SK-N-SH (cell line): ENCODE measurements around the gene VDR. TPM values are rescaled to one million over a fixed set of nuclear protein-coding genes. Genes with fewer than 3 reads are reported as not detected.

Source experiments
- CTCF ChIA-PET: fragments of 300-600, 350-600 bp; formaldehyde crosslinking; extraction: SDS; loops from one replicate; lab custom pipeline; 2021; lab: Yijun Ruan, JAX
- POLR2A ChIA-PET: fragments of 350-600 bp; sonication (Branson Sonifier 250); formaldehyde crosslinking; extraction: SDS; loops from one replicate; lab custom pipeline; 2020; ENCODE audit warnings: antibody characterized with exemption, inconsistent platforms; lab: Yijun Ruan, JAX
- DNase-seq: peaks from one replicate; pipeline ENCODE4 v3.0.0; 2012
- H2AFZ ChIP-seq: fragments of 200-600 bp; sonication (generic); 2 replicates; pipeline ENCODE4 v1.8.1; 2016; ENCODE audit warnings: antibody characterized with exemption, mild to moderate bottlenecking, low read depth
- H3F3A ChIP-seq: fragments of 200-600 bp; sonication (generic); replicated peaks from 2 replicates; pipeline ENCODE3; 2016; ENCODE audit warnings: antibody characterized with exemption, mild to moderate bottlenecking; ENCODE audit not compliant: insufficient read depth
- H3K27ac ChIP-seq, 2 experiments: fragments of 200-500 bp in 1 of 2; fragments of 200-600 bp in 1 of 2; sonication (Bioruptor generic) in 1 of 2; sonication (generic), shearing (Covaris generic) in 1 of 2; 2 replicates each; pipeline versions ENCODE4 v1.5.1 to v1.6.1; 2014 to 2016; ENCODE audit warnings: low read depth in 2 of 2, inconsistent platforms in 1 of 2, low read length in 1 of 2, mild to moderate bottlenecking in 1 of 2, mixed read lengths in 1 of 2
- H3K27me3 ChIP-seq: fragments of 200-600 bp; sonication (generic), shearing (Covaris generic); 2 replicates; pipeline ENCODE4 v1.6.1; 2016; ENCODE audit warnings: mixed run types; ENCODE audit not compliant: insufficient read depth
- H3K36me3 ChIP-seq, 2 experiments: fragments of 200-500 bp in 1 of 2; fragments of 200-600 bp in 1 of 2; sonication (Bioruptor generic) in 1 of 2; sonication (generic) in 1 of 2; replicated peaks in 1 of 2; 2 replicates each; pipeline versions ENCODE3 to v1.5.1; 2014 to 2016; ENCODE audit warnings: low read length in 1 of 2, mild to moderate bottlenecking in 1 of 2; ENCODE audit not compliant: insufficient read depth in 2 of 2, control insufficient read depth in 1 of 2
- H3K4me1 ChIP-seq, 2 experiments: fragments of 200-500 bp in 1 of 2; fragments of 200-600 bp in 1 of 2; sonication (Bioruptor generic) in 1 of 2; sonication (generic), shearing (Covaris generic) in 1 of 2; 2 replicates each; pipeline versions ENCODE4 v1.5.1 to v1.6.1; 2014 to 2016; ENCODE audit warnings: low read depth in 1 of 2, low read length in 1 of 2, mixed run types in 1 of 2; ENCODE audit not compliant: insufficient read depth in 2 of 2, control insufficient read depth in 1 of 2
- H3K4me2 ChIP-seq: fragments of 200-600 bp; sonication (generic), shearing (Covaris generic); 2 replicates; pipeline ENCODE4 v1.6.1; 2017; ENCODE audit warnings: mixed run types
- H3K4me3 ChIP-seq, 2 experiments: fragments of 200-500 bp in 1 of 2; fragments of 200-600 bp in 1 of 2; sonication (Bioruptor generic) in 1 of 2; sonication (generic), shearing (Covaris generic) in 1 of 2; 2 replicates each; pipeline versions ENCODE4 v1.5.1 to v1.8.1; 2014 to 2016; ENCODE audit warnings: low read depth in 2 of 2, inconsistent platforms in 1 of 2, low read length in 1 of 2, mild to moderate bottlenecking in 1 of 2, mixed read lengths in 1 of 2, moderate library complexity in 1 of 2
- H3K79me2 ChIP-seq: fragments of 200-600 bp; sonication (generic); 2 replicates; pipeline ENCODE4 v1.8.1; 2017; ENCODE audit warnings: mild to moderate bottlenecking; ENCODE audit not compliant: insufficient read depth
- H3K9ac ChIP-seq: fragments of 200-600 bp; sonication (generic); 2 replicates; pipeline ENCODE4 v1.6.1; 2017; ENCODE audit warnings: mixed run types
- H3K9me2 ChIP-seq: fragments of 200-600 bp; sonication (generic); 2 replicates; pipeline ENCODE4 v1.6.1; 2017; ENCODE audit warnings: mixed run types
- H3K9me3 ChIP-seq: fragments of 200-600 bp; sonication (generic); 2 replicates; pipeline ENCODE4 v1.6.1; 2017; ENCODE audit warnings: mixed run types, mild to moderate bottlenecking, moderate library complexity
- H4K20me1 ChIP-seq: fragments of 200-600 bp; sonication (generic); 2 replicates; pipeline ENCODE4 v1.6.1; 2017; ENCODE audit warnings: mild to moderate bottlenecking, mixed run types; ENCODE audit not compliant: insufficient read depth
- CHD2 ChIP-seq: fragments of 150-350 bp; IDR thresholded peaks from 2 replicates; pipeline ENCODE4 v1.6.1; 2018; ENCODE audit warnings: low read length; ENCODE audit not compliant: partially characterized antibody
- ELF1 ChIP-seq: IDR thresholded peaks from 2 replicates; pipeline ENCODE4 v1.4.0; 2012
- FOSL2 ChIP-seq: IDR thresholded peaks from 2 replicates; pipeline ENCODE4 v1.4.0; 2012; ENCODE audit warnings: low read depth, mild to moderate bottlenecking, moderate library complexity, borderline replicate concordance
- FOXM1 ChIP-seq: IDR thresholded peaks from 2 replicates; pipeline ENCODE4 v1.4.0; 2012; ENCODE audit warnings: low read depth, mild to moderate bottlenecking
- GABPA ChIP-seq: IDR thresholded peaks from 2 replicates; pipeline ENCODE4 v1.4.0; 2012; ENCODE audit warnings: low read depth, mild to moderate bottlenecking
- JUND ChIP-seq: IDR thresholded peaks from 2 replicates; pipeline ENCODE4 v1.4.0; 2012
- MEF2A ChIP-seq: IDR thresholded peaks from 2 replicates; pipeline ENCODE4 v1.4.0; 2012; ENCODE audit warnings: low read depth, borderline replicate concordance
- MXI1 ChIP-seq: IDR thresholded peaks from 2 replicates; pipeline ENCODE4 v1.6.1; 2012; ENCODE audit warnings: mild to moderate bottlenecking, low read depth, low read length, improper control_type of control experiment
- RCOR1 ChIP-seq: fragments of 150-350 bp; IDR thresholded peaks from 2 replicates; pipeline ENCODE4 v1.6.1; 2017; ENCODE audit warnings: antibody characterized with exemption, low read length
- SMC3 ChIP-seq: IDR thresholded peaks from 2 replicates; pipeline ENCODE4 v1.6.1; 2012; ENCODE audit warnings: low read depth, low read length, improper control_type of control experiment
- TEAD4 ChIP-seq: IDR thresholded peaks from 2 replicates; pipeline ENCODE4 v1.4.0; 2012; ENCODE audit warnings: mild to moderate bottlenecking, borderline replicate concordance; ENCODE audit not compliant: insufficient read depth
- WGBS: methylation state at CpG from one replicate; pipeline ENCODE4 v1.1.6; 2017; ENCODE audit warnings: low lambda C conversion rate; 5-methylcytosine and 5-hydroxymethylcytosine counted together
- polyA plus RNA-seq, 3 experiments: library from polyadenylated mRNA; depleted of rRNA; stranded (reverse); fragments of >200 nt; gene quantifications; 2 replicates each; pipeline ENCODE4 v1.2.3, GENCODE V29; 2012
- TF ChIP-seq, protein P1 (sequence below): fragments of 150-350 bp; IDR thresholded peaks from 2 replicates; pipeline ENCODE4 v1.6.1; 2016; ENCODE audit warnings: mild to moderate bottlenecking, low read depth, low read length
- TF ChIP-seq, protein P2 (sequence below): fragments of 150-350 bp; IDR thresholded peaks from 2 replicates; pipeline ENCODE4 v1.6.1; 2017; ENCODE audit warnings: antibody characterized with exemption, low read length, low read depth, borderline replicate concordance
- TF ChIP-seq, protein P3 (sequence below): IDR thresholded peaks from 2 replicates; pipeline ENCODE4 v1.6.1; 2012; ENCODE audit warnings: mild to moderate bottlenecking, low read depth, low read length, moderate library complexity
- TF ChIP-seq, protein P4 (sequence below): fragments of 200-600 bp; sonication (generic); IDR thresholded peaks from 2 replicates; pipeline ENCODE4 v1.6.1; 2017; ENCODE audit warnings: antibody characterized with exemption, mild to moderate bottlenecking, moderate library complexity

VDR gene
- polyA plus RNA-seq, 1 of the 3 experiments (the other 2 are of a cell fraction) = 0.33 TPM

DNA sequence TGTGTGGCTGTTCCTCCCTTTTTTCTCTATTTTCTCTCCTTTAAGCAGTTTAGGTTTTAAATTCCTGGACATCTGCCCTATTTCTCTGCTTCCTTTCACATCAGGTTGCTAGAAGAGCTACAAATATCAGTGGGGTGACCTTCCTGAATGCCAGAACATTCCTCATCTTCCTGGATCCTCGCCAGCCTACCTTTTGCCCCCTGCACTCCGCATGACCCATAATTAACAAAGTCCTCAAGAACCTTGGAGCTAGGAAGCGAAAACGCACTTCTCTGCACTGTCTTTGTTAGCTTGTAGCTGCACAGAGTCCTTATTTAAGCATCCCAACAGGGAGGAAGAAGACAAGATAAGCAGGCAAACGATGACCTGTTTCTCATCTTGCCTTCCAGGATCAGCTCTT is 30.5 kb downstream of the VDR start:
- no peak for TF ChIP-seq GABPA
- TF ChIP-seq, protein P1, sequence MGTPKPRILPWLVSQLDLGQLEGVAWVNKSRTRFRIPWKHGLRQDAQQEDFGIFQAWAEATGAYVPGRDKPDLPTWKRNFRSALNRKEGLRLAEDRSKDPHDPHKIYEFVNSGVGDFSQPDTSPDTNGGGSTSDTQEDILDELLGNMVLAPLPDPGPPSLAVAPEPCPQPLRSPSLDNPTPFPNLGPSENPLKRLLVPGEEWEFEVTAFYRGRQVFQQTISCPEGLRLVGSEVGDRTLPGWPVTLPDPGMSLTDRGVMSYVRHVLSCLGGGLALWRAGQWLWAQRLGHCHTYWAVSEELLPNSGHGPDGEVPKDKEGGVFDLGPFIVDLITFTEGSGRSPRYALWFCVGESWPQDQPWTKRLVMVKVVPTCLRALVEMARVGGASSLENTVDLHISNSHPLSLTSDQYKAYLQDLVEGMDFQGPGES = no peak
- no peak for TF ChIP-seq ELF1
- no peak for TF ChIP-seq MXI1
- no peak for TF ChIP-seq FOXM1
- no peak for TF ChIP-seq SMC3
- TF ChIP-seq, protein P2, sequence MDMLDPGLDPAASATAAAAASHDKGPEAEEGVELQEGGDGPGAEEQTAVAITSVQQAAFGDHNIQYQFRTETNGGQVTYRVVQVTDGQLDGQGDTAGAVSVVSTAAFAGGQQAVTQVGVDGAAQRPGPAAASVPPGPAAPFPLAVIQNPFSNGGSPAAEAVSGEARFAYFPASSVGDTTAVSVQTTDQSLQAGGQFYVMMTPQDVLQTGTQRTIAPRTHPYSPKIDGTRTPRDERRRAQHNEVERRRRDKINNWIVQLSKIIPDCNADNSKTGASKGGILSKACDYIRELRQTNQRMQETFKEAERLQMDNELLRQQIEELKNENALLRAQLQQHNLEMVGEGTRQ = no peak
- TF ChIP-seq MEF2A = no peak
- TF ChIP-seq, protein P3, sequence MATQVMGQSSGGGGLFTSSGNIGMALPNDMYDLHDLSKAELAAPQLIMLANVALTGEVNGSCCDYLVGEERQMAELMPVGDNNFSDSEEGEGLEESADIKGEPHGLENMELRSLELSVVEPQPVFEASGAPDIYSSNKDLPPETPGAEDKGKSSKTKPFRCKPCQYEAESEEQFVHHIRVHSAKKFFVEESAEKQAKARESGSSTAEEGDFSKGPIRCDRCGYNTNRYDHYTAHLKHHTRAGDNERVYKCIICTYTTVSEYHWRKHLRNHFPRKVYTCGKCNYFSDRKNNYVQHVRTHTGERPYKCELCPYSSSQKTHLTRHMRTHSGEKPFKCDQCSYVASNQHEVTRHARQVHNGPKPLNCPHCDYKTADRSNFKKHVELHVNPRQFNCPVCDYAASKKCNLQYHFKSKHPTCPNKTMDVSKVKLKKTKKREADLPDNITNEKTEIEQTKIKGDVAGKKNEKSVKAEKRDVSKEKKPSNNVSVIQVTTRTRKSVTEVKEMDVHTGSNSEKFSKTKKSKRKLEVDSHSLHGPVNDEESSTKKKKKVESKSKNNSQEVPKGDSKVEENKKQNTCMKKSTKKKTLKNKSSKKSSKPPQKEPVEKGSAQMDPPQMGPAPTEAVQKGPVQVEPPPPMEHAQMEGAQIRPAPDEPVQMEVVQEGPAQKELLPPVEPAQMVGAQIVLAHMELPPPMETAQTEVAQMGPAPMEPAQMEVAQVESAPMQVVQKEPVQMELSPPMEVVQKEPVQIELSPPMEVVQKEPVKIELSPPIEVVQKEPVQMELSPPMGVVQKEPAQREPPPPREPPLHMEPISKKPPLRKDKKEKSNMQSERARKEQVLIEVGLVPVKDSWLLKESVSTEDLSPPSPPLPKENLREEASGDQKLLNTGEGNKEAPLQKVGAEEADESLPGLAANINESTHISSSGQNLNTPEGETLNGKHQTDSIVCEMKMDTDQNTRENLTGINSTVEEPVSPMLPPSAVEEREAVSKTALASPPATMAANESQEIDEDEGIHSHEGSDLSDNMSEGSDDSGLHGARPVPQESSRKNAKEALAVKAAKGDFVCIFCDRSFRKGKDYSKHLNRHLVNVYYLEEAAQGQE = no peak
- no peak for TF ChIP-seq JUND
- no peak for TF ChIP-seq CHD2
- no peak overlapping the region for H3K4me3 ChIP-seq
- no peak for DNase-seq
- H4K20me1 ChIP-seq = no peaks in the 10 kb centered on the region
- ChIA-PET POLR2A (no interaction called here), CTCF (interaction anchor here (0.7 to 1.3 kb wide), 4 partner anchors 30 to 75 kb away, joined by 3 to 5 read pairs (median 4); partner anchors contain the start of gene VDR)
- no peaks in the 10 kb centered on the region for H3K9me2 ChIP-seq
- no peaks in the 10 kb centered on the region for H3K9me3 ChIP-seq
- no peaks in the 10 kb centered on the region for H3F3A ChIP-seq
- H3K79me2 ChIP-seq = no peaks in the 10 kb centered on the region
- no peak overlapping the region for H2AFZ ChIP-seq
- no peaks in the 10 kb centered on the region for H3K27me3 ChIP-seq
- no peak overlapping the region for H3K27ac ChIP-seq
- WGBS = 49% methylated on average over 5 of the region's 5 CpGs
- peaks cover 0 to 8% of the 10 kb centered on the region in 2 experiments; a peak in 1 of 4 replicates for H3K4me1 ChIP-seq
- no peaks in the 10 kb centered on the region for H3K36me3 ChIP-seq
- no peak overlapping the region for H3K9ac ChIP-seq
- H3K4me2 ChIP-seq = no peak overlapping the region

DNA sequence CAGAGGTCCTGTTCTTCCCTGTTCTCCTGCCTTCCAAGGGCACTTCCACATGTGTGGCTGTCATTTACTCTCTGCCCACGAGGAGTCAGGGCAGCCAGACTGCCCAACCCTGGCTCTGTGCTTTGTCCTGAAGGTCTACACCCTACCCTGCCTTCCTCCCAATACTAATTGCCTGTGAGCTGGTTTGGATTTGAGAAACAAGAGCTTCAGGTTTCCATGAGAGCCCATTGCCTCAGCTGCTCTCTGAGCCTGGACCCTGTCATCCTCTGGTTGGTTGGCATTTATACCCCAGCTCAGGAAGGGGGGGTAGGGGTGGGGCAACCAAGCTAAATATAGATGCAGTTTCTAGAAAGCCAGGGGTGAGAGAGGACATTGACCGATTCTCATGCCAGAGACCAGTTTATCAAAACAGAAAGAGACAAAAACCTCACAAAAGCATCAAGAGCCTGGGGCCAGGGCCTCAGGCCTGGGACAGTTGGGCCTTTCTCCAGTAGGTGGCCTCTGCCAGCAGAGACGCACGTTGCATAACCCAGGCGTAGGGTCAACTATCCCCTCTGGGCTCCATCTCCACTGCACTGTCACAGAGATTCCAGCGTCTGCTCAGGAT is 34.5 kb downstream of the VDR start:
- no peaks in the 10 kb centered on the region for H3K9me2 ChIP-seq
- no peak overlapping the region for H2AFZ ChIP-seq
- H3K36me3 ChIP-seq = no peaks in the 10 kb centered on the region
- H3K9me3 ChIP-seq = no peaks in the 10 kb centered on the region
- POLR2A ChIA-PET = no interaction called here
- H3K9ac ChIP-seq = no peak overlapping the region
- peaks cover 0 to 8% of the 10 kb centered on the region in 2 experiments; a peak in 1 of 4 replicates for H3K4me1 ChIP-seq
- no peaks in the 10 kb centered on the region for H4K20me1 ChIP-seq
- no peak overlapping the region; a peak in 1 of 4 replicates for H3K4me3 ChIP-seq
- 56% methylated on average over 6 of the region's 6 CpGs for WGBS
- no peaks in the 10 kb centered on the region for H3K27me3 ChIP-seq
- H3K79me2 ChIP-seq = no peaks in the 10 kb centered on the region
- CTCF ChIA-PET = interaction anchor here (0.6 to 1.8 kb wide), 18 partner anchors 9 to 748 kb away, joined by 3 to 7 read pairs (median 4); partner anchors contain the start of genes TMEM106C and VDR
- H3K4me2 ChIP-seq = no peak overlapping the region
- peak; percentile 62 for DNase-seq
- H3K27ac ChIP-seq = no peak overlapping the region
- H3F3A ChIP-seq = no peaks in the 10 kb centered on the region
- TF ChIP-seq, protein P4, sequence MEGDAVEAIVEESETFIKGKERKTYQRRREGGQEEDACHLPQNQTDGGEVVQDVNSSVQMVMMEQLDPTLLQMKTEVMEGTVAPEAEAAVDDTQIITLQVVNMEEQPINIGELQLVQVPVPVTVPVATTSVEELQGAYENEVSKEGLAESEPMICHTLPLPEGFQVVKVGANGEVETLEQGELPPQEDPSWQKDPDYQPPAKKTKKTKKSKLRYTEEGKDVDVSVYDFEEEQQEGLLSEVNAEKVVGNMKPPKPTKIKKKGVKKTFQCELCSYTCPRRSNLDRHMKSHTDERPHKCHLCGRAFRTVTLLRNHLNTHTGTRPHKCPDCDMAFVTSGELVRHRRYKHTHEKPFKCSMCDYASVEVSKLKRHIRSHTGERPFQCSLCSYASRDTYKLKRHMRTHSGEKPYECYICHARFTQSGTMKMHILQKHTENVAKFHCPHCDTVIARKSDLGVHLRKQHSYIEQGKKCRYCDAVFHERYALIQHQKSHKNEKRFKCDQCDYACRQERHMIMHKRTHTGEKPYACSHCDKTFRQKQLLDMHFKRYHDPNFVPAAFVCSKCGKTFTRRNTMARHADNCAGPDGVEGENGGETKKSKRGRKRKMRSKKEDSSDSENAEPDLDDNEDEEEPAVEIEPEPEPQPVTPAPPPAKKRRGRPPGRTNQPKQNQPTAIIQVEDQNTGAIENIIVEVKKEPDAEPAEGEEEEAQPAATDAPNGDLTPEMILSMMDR = peak; percentile 46
- TF ChIP-seq TEAD4 (no peak), RCOR1 (no peak), FOSL2 (no peak), SMC3 (peak; percentile 37), MXI1 (no peak)
- TF ChIP-seq, protein P3 = no peak
